Spinal cord (tissue), 10 donors: ENCODE data around the gene OVOL3. TPM values are rescaled to one million over a fixed set of nuclear protein-coding genes. Genes with fewer than 3 reads are reported as not detected.
"Not testable (repeated sequence)": the region's sequence is repeated elsewhere in the genome, so short reads cannot be mapped to it uniquely, and the experiment has no call there.

Source experiments
- DNase-seq, 6 donors: peaks; one replicate each; pipeline versions ENCODE4 v3.0.0 to v3.0.0-alpha.2; 2013 to 2015; ENCODE audit warnings: low spot score in 6 of 6, low read depth in 4 of 6
- H3K27ac ChIP-seq: one replicate; pipeline ENCODE4 v1.5.1; 2013; ENCODE audit warnings: low read depth, low read length, control low read depth
- H3K27me3 ChIP-seq: one replicate; pipeline ENCODE4 v1.6.1; 2013; ENCODE audit warnings: low read length; ENCODE audit not compliant: control insufficient read depth, insufficient read depth
- H3K36me3 ChIP-seq: one replicate; pipeline ENCODE4 v1.6.1; 2013; ENCODE audit warnings: low read length; ENCODE audit not compliant: control insufficient read depth, insufficient read depth
- H3K4me1 ChIP-seq: one replicate; pipeline ENCODE4 v1.6.1; 2013; ENCODE audit warnings: low read length; ENCODE audit not compliant: control insufficient read depth, insufficient read depth
- H3K4me3 ChIP-seq: one replicate; pipeline ENCODE4 v1.5.1; 2013; ENCODE audit warnings: low read depth, low read length, control low read depth
- H3K9me3 ChIP-seq: one replicate; pipeline ENCODE4 v1.6.1; 2013; ENCODE audit warnings: low read length; ENCODE audit not compliant: control insufficient read depth, insufficient read depth
- WGBS: methylation state at CpG from one replicate; pipeline ENCODE4 v1.1.5; 2013; ENCODE audit warnings: missing lambda C conversion rate; ENCODE audit not compliant: insufficient coverage; 5-methylcytosine and 5-hydroxymethylcytosine counted together
- long read RNA-seq, 4 donors: transcript quantifications; one replicate each; lab custom pipeline, GENCODE V29; 2026
- polyA plus RNA-seq, 2 donors: library from polyadenylated mRNA; unstranded; fragments of 120-200 nt; gene quantifications; one replicate each; pipeline ENCODE4 v1.2.1, GENCODE V29; 2013; ENCODE audit not compliant: insufficient read length in 2 of 2
- total RNA-seq, 2 donors: library from RNA; depleted of rRNA in 1 of 2; stranded (reverse); fragments of 120-200 nt in 1 of 2; fragments of >200 nt in 1 of 2; gene quantifications; one replicate each; pipeline versions ENCODE4 v1.2.3 to v1.2.4, GENCODE V29; 2013 to 2014
- donor health status: healthy.

OVOL3 gene
- total RNA-seq (not detected), polyA plus RNA-seq (under 1 TPM in 1 of 2 donors, not detected in 1; 0.56 TPM)
- long read RNA-seq, donor 1: 0 reads
- long read RNA-seq, donor 2: 0 reads
- long read RNA-seq, donor 3: 0 reads
- long read RNA-seq, donor 4, partial matches to known transcripts: 42 of 165 reads
- long read RNA-seq, donor 4, other reads (novel, unspliced or antisense): 123 of 165 reads

DNA sequence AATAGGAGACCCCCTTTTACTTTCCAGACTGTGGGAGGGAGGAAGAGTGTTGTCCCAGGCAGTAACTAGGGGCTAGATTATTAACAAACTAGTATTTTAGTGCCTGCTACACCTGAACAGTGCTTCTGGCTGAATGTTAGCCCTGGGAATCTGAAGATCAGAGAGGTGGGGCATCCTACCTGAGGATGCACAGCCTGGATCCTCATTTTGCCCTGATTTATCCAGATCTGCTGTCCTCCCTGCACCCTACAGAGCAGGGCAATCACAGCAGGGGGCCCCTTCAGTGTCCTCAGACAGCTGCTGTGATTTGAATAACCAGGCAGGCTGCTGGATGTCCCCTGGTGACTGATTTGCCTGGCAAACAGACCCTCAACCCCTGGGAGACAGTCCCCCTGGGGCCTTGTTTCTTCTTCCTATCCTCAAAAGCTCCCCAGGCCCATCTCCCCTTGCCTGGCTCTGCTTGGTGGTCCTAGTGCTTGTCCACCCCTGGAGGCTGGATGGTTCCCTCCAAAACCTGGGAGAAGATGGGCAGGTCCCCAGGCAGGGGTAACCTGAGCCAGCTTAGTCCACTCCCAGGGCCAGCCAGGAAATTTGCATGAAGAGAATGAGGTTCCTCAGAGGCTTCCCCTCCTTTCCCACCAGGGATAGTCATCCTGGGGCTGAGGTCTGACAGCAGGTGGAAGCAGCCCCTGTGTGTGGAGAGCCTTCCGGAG is at the start of gene OVOL3:
TSS of gene OVOL3 (plus strand) at position 657 of the 713 bp plus-strand sequence. CDS start 60 bp downstream, outside the sequence.
- Histone ChIP-seq H3K27me3 (no peaks in the 10 kb centered on the region), H3K9me3 (no peaks in the 10 kb centered on the region), H3K36me3 (peaks cover 60% of the 10 kb centered on the region), H3K4me3 (no peak within 1 kb of the TSS), H3K27ac (no peak within 1 kb of the TSS), H3K4me1 (peaks cover 21% of the 10 kb centered on the region)
- no peak for DNase-seq
- WGBS: no CpG with 5 or more reads among the region's 1 CpG

DNA sequence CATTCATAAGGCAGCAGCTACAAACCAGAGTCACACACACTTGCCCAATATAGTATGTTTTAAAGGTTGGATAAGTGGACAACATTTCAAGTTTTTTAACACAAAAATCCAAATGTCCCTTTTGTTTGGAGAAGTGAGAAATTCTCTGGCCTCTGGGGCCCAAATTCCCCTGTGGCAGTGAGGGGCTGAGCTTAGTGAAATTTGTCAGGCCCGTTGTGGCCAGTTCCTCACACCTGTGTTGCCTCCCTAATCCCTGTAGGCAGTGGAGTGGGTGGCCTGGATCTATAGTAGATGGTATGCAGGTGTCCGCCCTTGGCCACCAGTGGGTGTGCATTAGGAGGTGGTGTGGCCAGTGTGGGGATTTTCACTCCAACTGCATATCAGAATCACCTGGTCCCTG is 49.6 kb upstream of the OVOL3 start:
- Histone ChIP-seq H3K4me1 (no peaks in the 10 kb centered on the region), H3K36me3 (peaks cover 19% of the 10 kb centered on the region), H3K27me3 (no peaks in the 10 kb centered on the region), H3K9me3 (no peaks in the 10 kb centered on the region), H3K27ac (no peak overlapping the region), H3K4me3 (no peak overlapping the region)
- 100% methylated on average over 1 of the region's 2 CpGs for WGBS
- no peak for DNase-seq

DNA sequence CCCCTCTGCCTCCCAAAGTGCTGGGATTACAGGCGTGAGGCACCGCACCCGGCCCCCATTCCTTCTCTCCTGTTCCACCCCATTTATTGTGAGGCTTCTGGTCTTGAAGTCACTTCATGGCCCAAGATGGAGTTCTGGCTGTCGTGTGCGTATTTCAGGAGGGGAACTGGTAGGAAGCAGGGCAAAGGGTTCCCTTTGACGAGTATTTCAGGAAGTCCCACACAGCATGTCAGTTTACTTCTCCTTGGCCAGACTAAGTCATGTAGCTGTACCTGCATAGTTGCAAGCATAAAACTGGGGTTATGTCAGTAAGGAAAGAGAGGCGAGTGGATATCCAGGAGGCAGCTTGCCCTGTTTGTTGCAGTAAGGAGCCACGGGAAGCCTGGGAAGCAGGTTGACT is 46.1 kb upstream of the OVOL3 start:
- H3K36me3 ChIP-seq: peaks cover 34% of the 10 kb centered on the region
- WGBS: 91% methylated on average over 4 of the region's 8 CpGs
- no peaks in the 10 kb centered on the region for H3K27me3 ChIP-seq
- no peaks in the 10 kb centered on the region for H3K4me1 ChIP-seq
- H3K9me3 ChIP-seq: no peaks in the 10 kb centered on the region
- no peak overlapping the region for H3K4me3 ChIP-seq
- no peak for DNase-seq
- no peak overlapping the region for H3K27ac ChIP-seq

DNA sequence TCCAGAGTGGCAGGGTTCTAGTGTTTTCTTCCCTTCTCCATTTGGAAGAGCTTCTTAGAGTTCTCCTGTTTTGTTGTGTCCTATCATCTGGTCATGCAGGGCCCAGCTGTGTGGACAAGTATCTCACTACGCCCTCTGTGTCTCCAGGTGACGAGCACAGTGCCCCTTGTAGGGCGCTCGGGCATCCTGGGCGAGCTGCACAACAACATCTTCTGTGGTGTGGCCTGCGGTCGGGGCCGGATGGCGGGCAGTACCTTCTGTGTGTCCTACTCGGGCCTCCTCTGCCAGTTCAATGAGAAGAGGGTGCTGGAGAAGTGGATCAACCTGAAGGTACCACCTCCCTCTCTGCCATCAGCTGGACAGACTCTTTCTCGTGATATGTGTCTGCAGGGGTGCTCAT is 43.3 kb upstream of the OVOL3 start:
- H3K4me1 ChIP-seq: no peaks in the 10 kb centered on the region
- 95% methylated on average over 10 of the region's 11 CpGs for WGBS
- no peaks in the 10 kb centered on the region for H3K9me3 ChIP-seq
- no peaks in the 10 kb centered on the region for H3K27me3 ChIP-seq
- H3K27ac ChIP-seq: no peak overlapping the region
- H3K4me3 ChIP-seq: no peak overlapping the region
- H3K36me3 ChIP-seq: peaks cover 39% of the 10 kb centered on the region
- no peak for DNase-seq

DNA sequence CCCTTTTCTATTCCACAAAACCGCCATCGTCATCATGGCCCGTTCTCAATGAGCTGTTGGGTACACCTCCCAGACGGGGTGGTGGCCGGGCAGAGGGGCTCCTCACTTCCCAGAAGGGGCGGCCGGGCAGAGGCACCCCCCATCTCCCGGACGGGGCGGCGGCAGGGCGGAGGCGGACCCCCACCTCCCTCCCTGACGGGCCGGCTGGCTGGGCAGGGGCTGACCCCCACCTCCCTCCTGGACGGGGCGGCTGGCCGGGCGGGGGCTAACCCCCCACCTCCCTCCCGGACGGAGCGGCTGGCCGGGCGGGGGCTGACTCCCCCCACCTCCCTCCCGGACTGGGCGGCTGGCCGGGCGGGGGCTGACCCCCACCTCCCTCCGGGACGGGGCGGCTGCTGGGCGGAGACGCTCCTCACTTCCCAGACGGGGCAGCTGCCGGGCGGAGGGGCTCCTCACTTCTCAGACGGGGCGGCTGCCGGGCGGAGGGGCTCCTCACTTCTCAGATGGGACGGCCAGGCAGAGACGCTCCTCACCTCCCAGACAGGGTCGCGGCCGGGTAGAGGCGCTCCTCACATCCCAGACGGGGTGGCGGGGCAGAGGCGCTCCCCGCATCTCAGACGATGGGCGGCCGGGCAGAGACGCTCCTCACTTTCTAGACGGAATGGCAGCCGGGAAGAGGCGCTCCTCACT is 42.0 kb upstream of the OVOL3 start:
- 94% methylated on average over 3 of the region's 57 CpGs for WGBS
- not testable (repeated sequence) for H3K9me3 ChIP-seq, DNase-seq, H3K27me3 ChIP-seq, H3K4me1 ChIP-seq, H3K27ac ChIP-seq, H3K4me3 ChIP-seq
- H3K36me3 ChIP-seq: peaks cover 39% of the 10 kb centered on the region

DNA sequence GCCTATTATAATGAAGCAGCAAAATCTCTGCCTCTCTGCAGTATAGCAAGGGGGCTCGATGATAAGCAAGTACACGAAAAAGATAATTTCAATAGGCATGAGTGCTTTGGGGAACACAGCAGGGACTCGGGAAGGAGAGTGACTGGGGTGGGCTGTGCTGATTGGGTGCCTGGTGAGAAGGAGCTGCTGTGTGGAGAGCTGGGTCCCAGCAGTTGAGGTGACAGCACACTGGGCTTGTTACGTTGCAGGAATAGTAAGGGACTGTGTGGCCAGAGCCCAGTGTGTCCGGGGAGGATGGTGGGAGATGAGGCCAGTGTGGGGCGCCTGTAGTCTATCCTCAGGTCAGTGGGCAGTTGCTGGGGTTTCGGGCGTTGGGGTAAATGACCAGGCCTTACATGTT is 38.9 kb upstream of the OVOL3 start:
- WGBS: 91% methylated on average over 8 of the region's 8 CpGs
- Histone ChIP-seq H3K36me3 (peaks cover 30% of the 10 kb centered on the region), H3K27me3 (no peaks in the 10 kb centered on the region), H3K4me3 (no peak overlapping the region), H3K9me3 (no peaks in the 10 kb centered on the region), H3K4me1 (no peaks in the 10 kb centered on the region), H3K27ac (no peak overlapping the region)
- no peak for DNase-seq

DNA sequence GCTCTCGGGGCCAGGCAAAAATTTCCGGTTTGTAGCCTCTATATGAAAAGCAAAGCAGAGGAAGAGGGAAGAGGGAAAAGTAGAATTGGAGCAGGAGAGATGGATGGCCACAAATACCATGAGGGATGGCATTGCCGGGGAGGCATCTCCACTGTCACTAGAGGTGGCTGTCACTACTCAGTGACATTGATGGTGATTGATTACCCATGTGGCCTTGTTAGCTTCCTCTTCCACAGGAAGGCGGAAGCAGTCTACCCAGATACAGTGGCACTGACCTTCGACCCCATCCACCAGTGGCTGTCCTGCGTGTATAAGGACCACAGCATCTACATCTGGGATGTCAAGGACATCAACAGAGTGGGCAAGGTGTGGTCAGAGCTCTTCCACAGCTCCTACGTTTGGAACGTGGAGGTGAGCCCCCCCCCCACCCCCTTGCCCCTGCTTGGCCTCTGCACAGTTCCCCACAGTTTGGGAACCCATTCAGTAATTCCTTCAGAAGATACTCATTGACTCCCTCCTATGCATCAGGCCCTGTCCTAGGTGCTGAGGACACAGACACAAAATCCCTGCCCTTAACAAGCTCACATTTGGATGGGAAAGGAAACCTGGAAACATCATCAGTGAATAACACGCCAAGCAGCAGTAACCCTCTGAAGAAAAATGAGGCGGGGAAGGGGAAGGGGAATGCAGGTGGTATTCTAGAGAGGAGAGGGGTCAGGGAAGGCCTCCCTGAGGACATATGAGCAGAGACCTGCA is 37.6 kb upstream of the OVOL3 start:
- peaks cover 20% of the 10 kb centered on the region for H3K36me3 ChIP-seq
- H3K27ac ChIP-seq: no peak overlapping the region
- no peak for DNase-seq
- H3K9me3 ChIP-seq: no peaks in the 10 kb centered on the region
- 88% methylated on average over 10 of the region's 10 CpGs for WGBS
- H3K4me1 ChIP-seq: no peaks in the 10 kb centered on the region
- no peaks in the 10 kb centered on the region for H3K27me3 ChIP-seq
- no peak overlapping the region for H3K4me3 ChIP-seq

DNA sequence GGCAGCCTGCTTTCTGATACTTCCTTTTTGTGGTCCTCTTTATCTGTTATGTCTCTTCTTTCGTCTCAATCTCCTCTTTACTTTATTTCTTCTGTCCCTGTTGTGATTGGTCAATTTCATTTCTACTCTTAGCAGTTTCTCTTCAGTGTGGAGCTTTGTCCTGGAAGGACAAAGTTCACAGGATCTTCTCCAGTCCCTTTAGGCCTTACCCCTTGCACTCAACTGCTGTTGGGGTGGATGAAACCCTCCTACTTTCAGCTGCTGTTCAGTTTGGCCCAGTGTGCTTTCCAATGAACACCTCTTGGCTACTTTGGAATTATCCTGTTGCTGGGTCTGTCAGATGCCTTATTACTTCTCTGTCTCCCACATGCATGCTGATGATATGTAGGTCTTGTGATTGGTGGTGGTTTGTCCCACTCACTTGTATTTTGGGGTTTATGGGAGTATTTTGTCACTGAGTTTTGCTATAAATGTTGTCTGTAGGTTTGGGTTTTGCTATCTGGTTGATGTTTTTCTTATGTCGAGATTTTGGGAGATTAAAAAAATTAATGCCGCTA is 31.5 kb upstream of the OVOL3 start:
- no CpG with 5 or more reads among the region's 3 CpGs for WGBS
- H3K9me3 ChIP-seq: no peaks in the 10 kb centered on the region
- DNase-seq: no peak
- peaks cover 6% of the 10 kb centered on the region for H3K4me1 ChIP-seq
- no peak overlapping the region for H3K27ac ChIP-seq
- H3K4me3 ChIP-seq: no peak overlapping the region
- H3K36me3 ChIP-seq: peaks cover 17% of the 10 kb centered on the region
- H3K27me3 ChIP-seq: no peaks in the 10 kb centered on the region

DNA sequence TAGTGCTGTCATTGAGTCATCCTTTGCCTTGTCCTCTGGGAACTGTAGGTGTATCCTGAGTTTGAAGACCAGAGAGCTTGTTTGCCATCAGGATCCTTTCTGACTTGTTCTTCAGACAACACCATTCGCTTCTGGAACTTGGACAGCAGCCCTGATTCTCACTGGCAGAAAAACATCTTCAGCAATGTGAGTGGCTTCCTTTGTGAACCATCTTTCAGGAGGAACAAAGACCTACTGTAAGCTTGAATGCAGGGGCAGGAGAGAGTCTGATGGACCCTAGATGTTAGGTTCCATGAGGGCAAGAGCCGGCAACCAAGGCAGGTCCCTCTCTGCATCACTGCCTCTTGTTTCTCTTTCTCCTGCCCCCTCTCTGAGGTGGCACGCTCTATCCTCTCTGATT is 29.6 kb upstream of the OVOL3 start:
- no peak overlapping the region for H3K27ac ChIP-seq
- H3K4me3 ChIP-seq: no peak overlapping the region
- DNase-seq: peak in 4 of 6 donors; percentile 1 to 57 (median 12)
- peaks cover 25% of the 10 kb centered on the region for H3K36me3 ChIP-seq
- H3K4me1 ChIP-seq: peaks cover 6% of the 10 kb centered on the region
- no peaks in the 10 kb centered on the region for H3K9me3 ChIP-seq
- WGBS: 75% methylated on average over 3 of the region's 3 CpGs
- H3K27me3 ChIP-seq: no peaks in the 10 kb centered on the region
